ENCODE measurements around the gene HMCN2.

HMCN2 gene

GRCh38 chr9:130454096-130454811 lies 188.7 kb downstream of the HMCN2 start:
- no peak overlapping the region for H3K4me3 ChIP-seq (ENCODE audit: low read length, poor library complexity, severe bottlenecking)
- H2AFZ ChIP-seq (ENCODE audit: low read length), result no peak overlapping the region
- H3K27me3 ChIP-seq (ENCODE audit: insufficient read depth, low read length, poor library complexity, severe bottlenecking), result no peaks in the 10 kb centered on the region
- H3K4me1 ChIP-seq (ENCODE audit: insufficient read depth, low read length, poor library complexity, severe bottlenecking), result no peaks in the 10 kb centered on the region
- H3F3A ChIP-seq (ENCODE audit: low read depth), result no peaks in the 10 kb centered on the region
- H3K9ac ChIP-seq (ENCODE audit: low read depth, low read length, poor library complexity, severe bottlenecking), result no peak overlapping the region
- no peak for TF ChIP-seq EZH2phosphoT487 (IDR thresholded peaks at IDR 0.05; ENCODE audit: borderline replicate concordance)
- no peak for TF ChIP-seq CTCF (conservative IDR thresholded peaks at IDR 0.05; ENCODE audit: low read length)
- H3K36me3 ChIP-seq (ENCODE audit: insufficient read depth, low read length), result no peaks in the 10 kb centered on the region
- H3K9me2 ChIP-seq (replicated peaks; ENCODE audit: low read depth, low read length), result no peaks in the 10 kb centered on the region
- no peak overlapping the region for H3K4me2 ChIP-seq (ENCODE audit: low read depth, low read length, poor library complexity, severe bottlenecking)
- H4K20me1 ChIP-seq (ENCODE audit: insufficient read depth, low read length, poor library complexity, severe bottlenecking), result no peaks in the 10 kb centered on the region
- no peaks in the 10 kb centered on the region for H3K79me2 ChIP-seq (ENCODE audit: insufficient read depth, low read length)
- H3K9me3 ChIP-seq (ENCODE audit: insufficient read depth, low read depth, low read length), result no peaks in the 10 kb centered on the region

GRCh38 chr9:130454812-130455325 lies 189.3 kb downstream of the HMCN2 start:
- H3K4me3 ChIP-seq (ENCODE audit: low read length, poor library complexity, severe bottlenecking), result no peak overlapping the region
- no peaks in the 10 kb centered on the region for H3K4me1 ChIP-seq (ENCODE audit: insufficient read depth, low read length, poor library complexity, severe bottlenecking)
- H3K36me3 ChIP-seq (ENCODE audit: insufficient read depth, low read length), result no peaks in the 10 kb centered on the region
- no peaks in the 10 kb centered on the region for H3K27me3 ChIP-seq (ENCODE audit: insufficient read depth, low read length, poor library complexity, severe bottlenecking)
- no peaks in the 10 kb centered on the region for H3K9me3 ChIP-seq (ENCODE audit: insufficient read depth, low read depth, low read length)
- TF ChIP-seq CTCF (conservative IDR thresholded peaks at IDR 0.05; ENCODE audit: low read length) (no peak), EZH2phosphoT487 (IDR thresholded peaks at IDR 0.05; ENCODE audit: borderline replicate concordance) (no peak)
- no peaks in the 10 kb centered on the region for H3K79me2 ChIP-seq (ENCODE audit: insufficient read depth, low read length)
- no peaks in the 10 kb centered on the region for H3F3A ChIP-seq (ENCODE audit: low read depth)
- no peaks in the 10 kb centered on the region for H4K20me1 ChIP-seq (ENCODE audit: insufficient read depth, low read length, poor library complexity, severe bottlenecking)
- H2AFZ ChIP-seq (ENCODE audit: low read length), result no peak overlapping the region
- no peak overlapping the region for H3K9ac ChIP-seq (ENCODE audit: low read depth, low read length, poor library complexity, severe bottlenecking)
- no peak overlapping the region for H3K4me2 ChIP-seq (ENCODE audit: low read depth, low read length, poor library complexity, severe bottlenecking)
- no peaks in the 10 kb centered on the region for H3K9me2 ChIP-seq (replicated peaks; ENCODE audit: low read depth, low read length)

- Histone ChIP-seq H3K36me3 (ENCODE audit: insufficient read depth, low read length) (no peaks in the 10 kb centered on the region), H3K4me2 (ENCODE audit: low read depth, low read length, poor library complexity, severe bottlenecking) (no peak overlapping the region), H3K4me1 (ENCODE audit: insufficient read depth, low read length, poor library complexity, severe bottlenecking) (no peaks in the 10 kb centered on the region), H4K20me1 (ENCODE audit: insufficient read depth, low read length, poor library complexity, severe bottlenecking) (no peaks in the 10 kb centered on the region), H3K27me3 (ENCODE audit: insufficient read depth, low read length, poor library complexity, severe bottlenecking) (no peaks in the 10 kb centered on the region), H3K9me3 (ENCODE audit: insufficient read depth, low read depth, low read length) (no peaks in the 10 kb centered on the region), H2AFZ (ENCODE audit: low read length) (no peak overlapping the region), H3K9me2 (replicated peaks; ENCODE audit: low read depth, low read length) (no peaks in the 10 kb centered on the region), H3K9ac (ENCODE audit: low read depth, low read length, poor library complexity, severe bottlenecking) (no peak overlapping the region), H3F3A (ENCODE audit: low read depth) (no peaks in the 10 kb centered on the region), H3K4me3 (ENCODE audit: low read length, poor library complexity, severe bottlenecking) (no peak overlapping the region), H3K79me2 (ENCODE audit: insufficient read depth, low read length) (no peaks in the 10 kb centered on the region)
- TF ChIP-seq EZH2phosphoT487 (IDR thresholded peaks at IDR 0.05; ENCODE audit: borderline replicate concordance) (no peak), CTCF (conservative IDR thresholded peaks at IDR 0.05; ENCODE audit: low read length) (no peak)
Observed at GRCh38 chr9:130458027-130458803, 192.7 kb downstream of the HMCN2 start.
